Dermis microvascular lymphatic vessel endothelial cell (primary cell): ENCODE measurements around the gene CRAT. TPM values are rescaled to one million over a fixed set of nuclear protein-coding genes. Genes with fewer than 3 reads are reported as not detected.
A peak's percentile ranks its signal among the peaks of the same experiment; 100 is the strongest.

Experiments used
- DNase-seq, 2 donors: peaks; one replicate each; pipeline versions ENCODE4 v3.0.0 to v3.0.0-alpha.2; 2010; ENCODE audit warnings: low read depth in 2 of 2
- total RNA-seq: library from RNA; depleted of rRNA; stranded (reverse); fragments of >200 nt; gene quantifications from 2 replicates; pipeline ENCODE4 v1.2.1, GENCODE V29; 2014

Gene CRAT
- total RNA-seq, 1 donor from 2014 or later = 24.8 TPM

DNA sequence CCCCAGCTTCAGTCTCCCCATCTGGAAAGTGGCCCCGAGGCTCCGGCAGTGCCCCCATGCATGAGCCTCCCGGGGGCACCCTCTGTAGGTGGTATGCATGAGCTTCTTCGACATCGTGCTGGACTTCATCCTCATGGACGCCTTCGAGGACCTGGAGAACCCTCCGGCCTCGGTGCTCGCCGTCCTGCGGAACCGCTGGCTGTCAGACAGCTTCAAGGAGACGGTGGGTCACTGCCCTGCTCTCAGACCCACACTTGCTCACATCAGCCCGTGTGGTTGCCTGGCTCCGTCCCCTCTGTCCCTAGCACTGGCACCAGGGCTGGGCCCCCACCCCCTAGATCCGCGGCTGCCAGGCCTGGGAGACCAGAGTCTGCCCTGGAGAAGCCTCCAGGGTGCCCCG is 42.5 kb downstream of the CRAT start:
- no peak for DNase-seq

- DNase-seq = no peak
Observed at GRCh38 chr9:129064499-129064908, 46.1 kb downstream of the CRAT start.

DNA sequence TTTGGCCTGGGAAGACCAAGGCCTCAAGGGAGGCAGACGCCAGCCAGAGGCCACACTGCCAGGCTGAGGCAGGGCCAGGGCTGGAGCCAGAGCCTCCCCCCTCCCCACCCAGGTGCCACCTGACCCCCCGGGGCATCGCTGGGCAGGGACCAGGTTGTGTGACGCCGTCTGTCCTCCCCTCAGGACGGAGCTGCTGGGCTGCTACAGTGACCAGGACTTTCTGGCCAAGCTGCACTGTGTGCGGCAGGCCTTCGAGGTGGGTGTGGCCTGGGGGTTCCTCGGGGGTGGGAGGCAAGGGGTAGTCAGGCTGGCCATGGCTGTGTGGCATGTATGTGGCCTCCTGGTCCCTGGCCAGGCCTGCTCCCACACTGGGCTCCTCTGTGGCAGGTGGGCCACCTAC is 47.5 kb downstream of the CRAT start:
- DNase-seq = no peak

DNA sequence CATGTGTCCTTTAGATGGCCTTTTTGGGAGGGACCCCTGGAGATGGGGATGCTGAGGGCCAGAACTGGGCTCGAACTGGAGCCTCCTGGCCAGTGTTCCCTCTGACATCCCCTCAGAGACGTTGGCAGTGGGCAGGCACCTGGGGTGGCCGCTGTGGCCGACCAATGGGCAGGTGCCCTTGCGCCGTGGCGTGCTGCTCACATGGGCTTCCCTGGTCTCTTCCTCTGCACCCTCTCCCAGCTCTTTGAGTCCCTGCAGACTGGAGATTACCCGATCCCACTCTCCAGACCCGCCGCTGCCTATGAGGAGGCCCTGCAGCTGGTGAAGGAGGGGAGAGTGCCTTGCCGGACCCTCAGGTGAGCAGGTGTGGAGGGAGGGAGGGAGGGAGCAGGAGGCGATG is 49.6 kb downstream of the CRAT start:
- no peak for DNase-seq

DNA sequence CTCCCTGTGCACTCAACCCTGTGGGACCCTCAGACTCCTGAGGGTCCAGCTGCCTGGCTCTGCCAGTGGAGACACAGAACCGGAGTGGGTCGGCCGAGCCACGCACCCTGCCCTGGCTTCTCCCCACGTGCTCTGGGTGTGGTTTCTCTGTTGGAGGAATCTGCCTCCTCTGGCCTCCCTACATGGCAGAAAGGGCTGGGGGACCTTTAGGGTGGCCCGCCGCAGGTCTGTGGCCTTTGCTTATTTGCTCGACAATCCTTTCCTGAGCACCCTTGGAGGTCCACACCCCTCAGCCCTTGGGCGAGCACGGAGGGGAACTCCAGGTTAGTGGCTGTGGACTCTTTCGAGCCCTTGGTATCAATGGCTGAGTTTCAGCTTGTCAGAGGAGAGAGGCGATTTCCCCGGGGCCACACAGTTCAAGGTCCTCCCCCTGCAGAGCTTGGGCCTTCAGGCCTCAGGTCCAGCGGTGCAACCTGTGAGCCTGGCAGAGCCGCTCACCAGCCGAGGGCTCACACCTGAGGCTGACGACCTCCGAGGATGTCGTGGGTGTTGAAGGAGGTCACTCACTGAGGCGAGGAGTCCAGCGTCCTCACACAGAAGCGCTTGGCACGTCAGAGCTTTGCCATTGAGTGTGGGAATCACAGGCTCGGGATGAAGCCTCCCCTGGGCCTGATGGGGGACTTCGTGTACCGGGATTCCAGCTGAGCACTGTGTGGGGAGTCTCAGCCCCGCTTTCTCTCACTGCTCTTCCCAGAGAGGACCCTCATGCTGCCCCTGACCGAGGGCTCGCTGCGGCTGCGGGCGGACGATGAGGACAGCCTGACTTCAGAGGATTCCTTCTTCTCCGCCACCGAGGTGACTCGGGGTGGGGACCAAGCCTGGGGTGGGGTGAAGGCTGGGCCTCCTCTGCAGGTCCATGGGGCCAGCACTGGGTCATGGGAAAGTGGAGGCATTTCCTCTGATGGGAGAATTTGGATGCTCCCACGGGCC is 50.5 kb downstream of the CRAT start:
- no peak for DNase-seq

DNA sequence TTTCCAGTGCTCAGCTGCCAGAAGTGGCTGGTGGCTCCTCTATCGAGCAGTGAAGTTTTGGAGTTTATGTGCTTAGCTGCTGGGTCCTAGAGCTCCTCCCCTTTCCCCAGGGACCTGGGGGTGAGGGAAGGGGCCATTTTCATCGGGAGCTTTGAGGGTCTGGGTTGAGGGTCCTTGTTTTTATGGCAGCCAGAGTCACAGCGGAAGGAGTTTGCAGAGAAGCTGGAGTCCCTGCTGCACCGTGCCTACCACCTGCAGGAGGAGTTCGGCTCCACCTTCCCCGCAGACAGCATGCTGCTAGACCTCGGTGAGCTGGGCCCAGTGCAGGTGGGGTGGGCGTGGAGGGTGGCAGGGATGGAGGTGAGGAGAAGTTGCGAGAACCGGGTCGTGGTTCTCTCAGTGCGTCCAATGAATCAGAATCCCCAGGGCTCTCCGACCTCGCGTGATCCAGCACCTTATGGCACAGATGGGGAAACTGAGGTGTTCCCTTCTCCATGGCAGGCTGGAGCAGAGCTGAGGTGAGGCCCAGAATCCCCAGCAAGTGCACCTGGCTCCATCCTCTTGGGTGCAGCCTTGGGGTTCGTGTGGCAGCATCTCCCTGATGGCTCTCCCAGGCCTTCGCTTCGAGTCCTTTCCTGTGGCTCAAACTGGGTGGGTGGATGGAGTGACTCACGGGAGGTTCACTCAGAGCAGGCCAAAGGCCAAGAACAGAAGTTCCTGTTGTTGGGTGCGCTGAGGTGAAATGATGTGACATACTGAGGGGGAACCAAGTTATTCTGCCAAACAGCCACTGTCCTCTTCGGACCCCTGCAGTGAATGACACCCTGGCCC is 51.4 kb downstream of the CRAT start:
- DNase-seq = no peak

DNA sequence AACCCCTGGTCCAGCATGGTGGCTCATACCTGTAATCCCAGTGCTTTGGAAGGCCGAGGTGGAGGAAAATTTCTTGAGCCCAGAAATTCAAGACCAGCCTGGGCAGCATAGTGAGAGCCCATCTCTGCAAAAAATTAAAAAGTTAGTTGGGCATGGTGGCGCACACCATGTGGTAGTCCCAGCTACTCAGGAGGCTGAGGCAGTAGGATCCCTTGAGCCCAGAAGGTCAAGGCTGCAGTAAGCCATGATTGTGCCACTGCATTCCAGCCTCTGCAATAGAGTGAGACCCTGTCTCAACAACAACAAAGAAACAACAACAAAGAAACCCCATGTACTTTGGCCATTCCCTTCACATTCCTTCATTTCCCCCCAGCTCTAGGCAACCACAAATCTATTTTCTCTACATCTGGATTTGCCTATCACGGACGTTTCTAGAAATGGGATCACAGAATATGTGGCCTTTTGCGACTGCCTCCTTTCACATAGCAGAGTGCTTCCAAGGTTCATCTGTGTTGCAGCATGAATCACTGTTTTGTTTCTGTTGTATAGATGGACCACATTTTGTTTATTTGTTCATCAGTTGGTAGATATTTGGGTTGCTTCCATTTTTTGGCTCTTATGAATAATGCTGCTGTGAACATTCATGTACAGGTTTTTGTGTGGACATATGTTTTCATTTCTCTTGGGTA is 56.3 kb downstream of the CRAT start:
- no peak for DNase-seq

- no peak for DNase-seq
Observed at GRCh38 chr9:129053020-129053419, 57.6 kb downstream of the CRAT start.

GRCh38 chr9:129052592-129052991 is 58.0 kb downstream of the CRAT start:
- peak; percentile 12 to 13 for DNase-seq

Other genes starting within 250 kb of the CRAT start
- gene KYAT1, start 228.8 kb downstream of the CRAT start, total RNA-seq = 4.7 and 5.4 TPM in 2 replicates
- 68.8 and 117 TPM in 2 replicates for gene LRRC8A, start 228.7 kb downstream of the CRAT start, total RNA-seq
- 0.26 TPM in 1 of 2 replicates, not detected in the other for gene PHYHD1, start 189.8 kb downstream of the CRAT start, total RNA-seq
- gene DOLK, start 163.2 kb downstream of the CRAT start, total RNA-seq = 21.1 and 30.6 TPM in 2 replicates
- gene NUP188, start 163.1 kb downstream of the CRAT start, total RNA-seq = 35.7 and 49.9 TPM in 2 replicates
- gene SH3GLB2, start 82.5 kb downstream of the CRAT start, total RNA-seq = 23.2 and 30.6 TPM in 2 replicates
- gene MIGA2, start 74.2 kb downstream of the CRAT start, total RNA-seq = 15.5 and 20.2 TPM in 2 replicates
- gene DOLPP1, start 29.7 kb downstream of the CRAT start, total RNA-seq = 7.6 and 10.5 TPM in 2 replicates
- 98.8 and 114 TPM in 2 replicates for gene PTPA, start 622 bp upstream of the CRAT start, total RNA-seq
- gene IER5L, start 67.5 kb upstream of the CRAT start, total RNA-seq = 11.2 and 22.8 TPM in 2 replicates